NCI-H69 (cell line): ENCODE results near the gene MRAS.

Experiments used
- DNase-seq: peaks from one replicate; lab custom pipeline; 2025; lab: John Stamatoyannopoulos, UW

The MRAS gene

GRCh38 chr3:138347960-138348753 is at the start of gene MRAS:
Gene MRAS, plus strand, starts transcription at chr3:138348579. Its CDS starts 24,305 bp downstream, at chr3:138372884.
- peak; percentile 61 for DNase-seq

GRCh38 chr3:138300647-138301046 is 47.7 kb upstream of the MRAS start:
- DNase-seq: no peak

- no peak for DNase-seq
Observed at GRCh38 chr3:138303474-138303873, 44.9 kb upstream of the MRAS start.

GRCh38 chr3:138307899-138308298 is 40.5 kb upstream of the MRAS start:
- no peak for DNase-seq

- DNase-seq: no peak
Observed at GRCh38 chr3:138308783-138309182, 39.6 kb upstream of the MRAS start.

- DNase-seq: no peak
Observed at GRCh38 chr3:138310494-138310893, 37.9 kb upstream of the MRAS start.

- DNase-seq: no peak
Observed at GRCh38 chr3:138314751-138315150, 33.6 kb upstream of the MRAS start.

- no peak for DNase-seq
Observed at GRCh38 chr3:138317687-138318086, 30.7 kb upstream of the MRAS start.

GRCh38 chr3:138323971-138324370 is 24.4 kb upstream of the MRAS start:
- DNase-seq: no peak

GRCh38 chr3:138325990-138326389 is 22.4 kb upstream of the MRAS start:
- no peak for DNase-seq

GRCh38 chr3:138326866-138327595 is 21.3 kb upstream of the MRAS start:
- no peak for DNase-seq

- no peak for DNase-seq
Observed at GRCh38 chr3:138327831-138328230, 20.5 kb upstream of the MRAS start.

GRCh38 chr3:138328341-138328740 is 20.0 kb upstream of the MRAS start:
- DNase-seq: no peak

GRCh38 chr3:138329127-138329983 is 19.0 kb upstream of the MRAS start, which contains the start of gene NME9:
Gene NME9, minus strand, starts transcription at chr3:138329851. Its CDS starts 516 bp downstream, at chr3:138329335.
- DNase-seq: peak; percentile 87

GRCh38 chr3:138329984-138330293 is 18.4 kb upstream of the MRAS start:
- DNase-seq: no peak

GRCh38 chr3:138331143-138331894 is 17.1 kb upstream of the MRAS start:
- no peak for DNase-seq

GRCh38 chr3:138332472-138333073 is 15.8 kb upstream of the MRAS start:
- DNase-seq: no peak

- no peak for DNase-seq
Observed at GRCh38 chr3:138334608-138335007, 13.8 kb upstream of the MRAS start.

GRCh38 chr3:138336454-138336999 is 11.9 kb upstream of the MRAS start:
- no peak for DNase-seq

GRCh38 chr3:138338244-138338643 is 10.1 kb upstream of the MRAS start:
- DNase-seq: no peak

GRCh38 chr3:138338811-138339210 is 9.6 kb upstream of the MRAS start:
- no peak for DNase-seq
